ENCODE data around the gene USP9X. TPM values are rescaled to one million over a fixed set of nuclear protein-coding genes. Genes with fewer than 3 reads are reported as not detected.

USP9X gene
- total and polyA plus RNA-seq, 2 experiments from 2014 or later, result 62.2 to 329 TPM

GRCh38 chrX:41076742-41077141, 8.5 kb upstream of the USP9X start:
- TF ChIP-seq JUNB (IDR thresholded peaks at IDR 0.05; ENCODE audit: unreplicated experiment) (no peak), NANOG (IDR thresholded peaks at IDR 0.05; ENCODE audit: borderline replicate concordance) (no peak), ZNF331 (CRISPR knock-in tag; IDR thresholded peaks at IDR 0.05; ENCODE audit: low read depth) (no peak), ETS1 (IDR thresholded peaks at IDR 0.05) (no peak), REST (IDR thresholded peaks at IDR 0.05; ENCODE audit: unreplicated experiment) (no peak), STAT1 (IDR thresholded peaks at IDR 0.05; ENCODE audit: unreplicated experiment) (no peak), ZNF114 (CRISPR knock-in tag; IDR thresholded peaks at IDR 0.05) (no peak), CREB1 (CRISPR knock-in tag; IDR thresholded peaks at IDR 0.05; ENCODE audit: low read depth) (no peak), EZH2phosphoT487 (IDR thresholded peaks at IDR 0.05; ENCODE audit: unreplicated experiment) (no peak), EZH2 (IDR thresholded peaks at IDR 0.05; ENCODE audit: low read depth, unreplicated experiment) (no peak), CTCF (conservative IDR thresholded peaks at IDR 0.05; ENCODE audit: low read depth in 2 of 2) (no peak), POLR2AphosphoS5 (IDR thresholded peaks at IDR 0.05; ENCODE audit: low read depth) (no peak), ZNF462 (CRISPR knock-in tag; IDR thresholded peaks at IDR 0.05) (no peak)
- H3K4me1 ChIP-seq (ENCODE audit: insufficient read depth), result peaks cover 7% of the 10 kb centered on the region
- peaks cover 9% of the 10 kb centered on the region for H3K4me1 Mint-ChIP-seq
- H2AFZ ChIP-seq, result no peak overlapping the region
- no peaks in the 10 kb centered on the region for H3K27me3 ChIP-seq (ENCODE audit: insufficient read depth)
- no peak overlapping the region for H3K27ac Mint-ChIP-seq
- DNase-seq (ENCODE audit: low spot score), result no peak
- H3K4me3 Mint-ChIP-seq, result no peak overlapping the region
- no peaks in the 10 kb centered on the region for H3K36me3 Mint-ChIP-seq (ENCODE audit: low read depth)
- no peaks in the 10 kb centered on the region for H4K20me1 ChIP-seq (replicated peaks; ENCODE audit: insufficient read depth)
- H3K9me3 Mint-ChIP-seq, result no peaks in the 10 kb centered on the region
- no peak overlapping the region for H3K4me3 ChIP-seq
- no peaks in the 10 kb centered on the region for H3K79me2 ChIP-seq (replicated peaks; ENCODE audit: insufficient read depth)
- no peaks in the 10 kb centered on the region for H3F3A ChIP-seq (replicated peaks; ENCODE audit: low read depth)
- no peaks in the 10 kb centered on the region for H3K36me3 ChIP-seq (ENCODE audit: insufficient read depth)
- ATAC-seq, result no peak
- no peak overlapping the region for H3K27ac ChIP-seq (ENCODE audit: low read depth)
- H3K9me2 ChIP-seq (ENCODE audit: insufficient read depth), result no peaks in the 10 kb centered on the region
- H3K27me3 Mint-ChIP-seq (ENCODE audit: insufficient read depth, low read depth, poor library complexity), result peaks cover 4% of the 10 kb centered on the region
- no peak overlapping the region for H3K4me2 ChIP-seq
